MM.1S (cell line): ENCODE data around the gene MED7.

ENCODE experiments used
- DNase-seq: peaks from one replicate; pipeline ENCODE4 v3.0.0-alpha.2; 2015
- H2AFZ ChIP-seq: fragments of 300-600 bp; sonication (generic); 2 replicates; pipeline ENCODE4 v1.6.0; 2016; ENCODE audit warnings: antibody characterized with exemption, low read length
- H3F3A ChIP-seq: fragments of 300-600 bp; sonication (generic); 2 replicates; pipeline ENCODE4 v1.6.1; 2016; ENCODE audit warnings: mild to moderate bottlenecking, antibody characterized with exemption, low read length, moderate library complexity, mixed read lengths; ENCODE audit not compliant: insufficient read depth
- H3K27ac ChIP-seq: fragments of 300-600 bp; sonication (generic); 2 replicates; pipeline ENCODE4 v1.5.1; 2016; ENCODE audit warnings: mild to moderate bottlenecking, low read length
- H3K27me3 ChIP-seq: fragments of 300-600 bp; sonication (generic); replicated peaks from 2 replicates; pipeline ENCODE4 v1.6.0; 2016; ENCODE audit warnings: low read length; ENCODE audit not compliant: insufficient read depth
- H3K36me3 ChIP-seq: fragments of 300-600 bp; sonication (generic); replicated peaks from 2 replicates; pipeline ENCODE4 v1.6.1; 2016; ENCODE audit warnings: mild to moderate bottlenecking, low read length, mixed read lengths; ENCODE audit not compliant: insufficient read depth
- H3K4me1 ChIP-seq: fragments of 300-600 bp; sonication (generic); 2 replicates; pipeline ENCODE4 v1.6.1; 2016; ENCODE audit warnings: low read length, mixed read lengths
- H3K4me2 ChIP-seq: fragments of 300-600 bp; sonication (generic); 2 replicates; pipeline ENCODE4 v1.6.0; 2016; ENCODE audit warnings: low read depth, low read length
- H3K4me3 ChIP-seq: fragments of 300-600 bp; sonication (generic); 2 replicates; pipeline ENCODE4 v1.5.1; 2016; ENCODE audit warnings: low read length, mixed read lengths
- H3K79me2 ChIP-seq: fragments of 300-600 bp; sonication (generic); 2 replicates; pipeline ENCODE4 v1.6.1; 2016; ENCODE audit warnings: mixed run types, low read length, mixed read lengths
- H3K9ac ChIP-seq: fragments of 300-600 bp; sonication (generic); 2 replicates; pipeline ENCODE4 v1.6.1; 2016; ENCODE audit warnings: low read length, mixed read lengths
- H3K9me2 ChIP-seq: fragments of 300-600 bp; sonication (generic); replicated peaks from 2 replicates; pipeline ENCODE4 v1.6.1; 2016; ENCODE audit warnings: mild to moderate bottlenecking, low read length, mixed read lengths; ENCODE audit not compliant: insufficient read depth
- H3K9me3 ChIP-seq: fragments of 300-600 bp; sonication (generic); replicated peaks from 2 replicates; pipeline ENCODE4 v1.6.1; 2016; ENCODE audit warnings: mild to moderate bottlenecking, low read length, mixed read lengths; ENCODE audit not compliant: insufficient read depth
- H4K20me1 ChIP-seq: fragments of 300-600 bp; sonication (generic); 2 replicates; pipeline ENCODE4 v1.6.1; 2016; ENCODE audit warnings: mild to moderate bottlenecking, low read length, moderate library complexity, mixed read lengths; ENCODE audit not compliant: insufficient read depth
- EZH2 ChIP-seq: fragments of 300-600 bp; sonication (generic); optimal IDR thresholded peaks from 2 replicates; pipeline ENCODE3; 2017; ENCODE audit warnings: low read depth, mild to moderate bottlenecking, antibody characterized with exemption, low read length, mixed read lengths
- EZH2phosphoT487 ChIP-seq: fragments of 300-600 bp; sonication (generic); IDR thresholded peaks from 2 replicates; pipeline ENCODE4 v1.6.1; 2018; ENCODE audit warnings: antibody characterized with exemption, low read length
- TF ChIP-seq, protein P1 (sequence below): fragments of 300-600 bp; sonication (generic); IDR thresholded peaks from 2 replicates; pipeline ENCODE4 v1.5.1; 2016; ENCODE audit warnings: antibody characterized with exemption, low read length, mixed read lengths

Gene MED7

DNA sequence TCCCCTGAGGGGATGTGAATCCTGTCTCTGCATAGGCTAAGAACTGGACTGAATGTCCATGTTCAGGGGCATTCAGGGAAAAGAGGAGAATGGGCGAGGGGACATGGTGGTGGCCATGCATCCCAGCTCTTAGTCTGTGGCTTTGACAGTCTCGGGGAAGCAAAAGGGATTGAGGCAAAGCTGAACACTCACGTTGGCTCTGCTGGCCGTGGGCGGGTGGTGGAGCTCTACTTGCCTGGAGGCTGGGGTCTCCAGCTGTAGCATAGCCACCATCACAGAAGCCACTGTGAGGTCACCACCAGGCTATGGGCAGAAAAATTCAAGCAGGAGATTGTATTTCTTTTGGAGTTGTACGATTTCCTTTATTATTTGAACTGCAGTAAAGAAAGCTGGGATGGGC is 19.3 kb upstream of the MED7 start:
- no peak overlapping the region for H2AFZ ChIP-seq
- no peak for DNase-seq
- no peaks in the 10 kb centered on the region for H3K27me3 ChIP-seq
- no peaks in the 10 kb centered on the region for H4K20me1 ChIP-seq
- no peaks in the 10 kb centered on the region for H3K9me2 ChIP-seq
- H3K79me2 ChIP-seq, result no peaks in the 10 kb centered on the region
- H3K9ac ChIP-seq, result no peak overlapping the region
- H3K4me1 ChIP-seq, result peaks cover 10% of the 10 kb centered on the region
- peaks cover 4% of the 10 kb centered on the region for H3F3A ChIP-seq
- H3K27ac ChIP-seq, result no peak overlapping the region
- TF ChIP-seq, protein P1, sequence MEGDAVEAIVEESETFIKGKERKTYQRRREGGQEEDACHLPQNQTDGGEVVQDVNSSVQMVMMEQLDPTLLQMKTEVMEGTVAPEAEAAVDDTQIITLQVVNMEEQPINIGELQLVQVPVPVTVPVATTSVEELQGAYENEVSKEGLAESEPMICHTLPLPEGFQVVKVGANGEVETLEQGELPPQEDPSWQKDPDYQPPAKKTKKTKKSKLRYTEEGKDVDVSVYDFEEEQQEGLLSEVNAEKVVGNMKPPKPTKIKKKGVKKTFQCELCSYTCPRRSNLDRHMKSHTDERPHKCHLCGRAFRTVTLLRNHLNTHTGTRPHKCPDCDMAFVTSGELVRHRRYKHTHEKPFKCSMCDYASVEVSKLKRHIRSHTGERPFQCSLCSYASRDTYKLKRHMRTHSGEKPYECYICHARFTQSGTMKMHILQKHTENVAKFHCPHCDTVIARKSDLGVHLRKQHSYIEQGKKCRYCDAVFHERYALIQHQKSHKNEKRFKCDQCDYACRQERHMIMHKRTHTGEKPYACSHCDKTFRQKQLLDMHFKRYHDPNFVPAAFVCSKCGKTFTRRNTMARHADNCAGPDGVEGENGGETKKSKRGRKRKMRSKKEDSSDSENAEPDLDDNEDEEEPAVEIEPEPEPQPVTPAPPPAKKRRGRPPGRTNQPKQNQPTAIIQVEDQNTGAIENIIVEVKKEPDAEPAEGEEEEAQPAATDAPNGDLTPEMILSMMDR, result no peak
- no peak for TF ChIP-seq EZH2phosphoT487
- no peak for TF ChIP-seq EZH2
- no peak overlapping the region for H3K4me3 ChIP-seq
- H3K36me3 ChIP-seq, result no peaks in the 10 kb centered on the region
- no peaks in the 10 kb centered on the region for H3K9me3 ChIP-seq
- no peak overlapping the region for H3K4me2 ChIP-seq

DNA sequence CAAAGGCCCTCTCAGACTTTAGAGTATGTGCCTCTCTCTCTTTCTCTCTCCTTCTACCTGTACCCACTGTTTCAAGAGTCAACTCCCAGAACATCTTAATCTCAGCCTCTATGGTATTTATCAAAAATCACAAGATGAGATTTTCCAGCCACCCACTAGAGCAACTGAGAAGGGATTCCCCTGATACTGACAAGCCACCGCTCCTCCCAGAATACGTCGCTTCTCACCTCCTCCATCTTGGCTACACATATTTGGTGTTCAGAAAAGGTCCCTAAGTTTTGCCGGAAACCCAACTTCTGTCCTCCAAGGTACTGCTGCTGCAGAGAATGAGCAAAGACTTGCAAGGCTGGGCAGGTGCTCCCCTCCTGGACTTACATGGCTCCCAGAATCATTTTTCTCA is 17.3 kb upstream of the MED7 start:
- H3K27me3 ChIP-seq, result no peaks in the 10 kb centered on the region

DNA sequence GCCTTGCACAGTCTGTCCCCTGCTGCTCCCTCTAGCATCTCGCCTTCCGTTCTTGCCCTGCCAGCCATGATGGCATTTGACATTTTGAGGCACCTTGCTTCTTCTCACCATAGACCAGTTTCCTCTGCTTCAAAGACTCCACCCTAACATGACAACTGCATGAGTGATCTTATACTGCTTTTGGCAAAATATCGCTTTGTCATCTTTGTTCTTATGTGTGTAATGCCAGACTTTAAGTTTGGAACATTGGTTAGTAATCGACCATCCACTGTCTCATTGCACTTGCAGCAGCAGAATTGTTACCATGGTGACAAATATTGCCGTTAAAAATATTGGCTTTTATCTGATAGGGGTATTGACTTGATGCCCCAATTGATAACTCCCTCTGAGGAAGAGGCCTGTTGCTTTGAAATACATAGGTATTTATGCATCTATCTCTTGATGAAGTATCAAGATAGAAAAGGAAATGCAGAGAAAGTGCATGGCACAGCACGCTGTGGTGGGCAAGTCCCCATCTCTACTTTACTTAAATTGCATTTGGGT is 16.6 kb upstream of the MED7 start:
- no peak for DNase-seq
- no peaks in the 10 kb centered on the region for H3F3A ChIP-seq
- H3K27ac ChIP-seq, result no peak overlapping the region
- H3K36me3 ChIP-seq, result no peaks in the 10 kb centered on the region
- no peaks in the 10 kb centered on the region for H4K20me1 ChIP-seq
- no peaks in the 10 kb centered on the region for H3K4me1 ChIP-seq
- no peaks in the 10 kb centered on the region for H3K9me2 ChIP-seq
- no peak overlapping the region for H3K4me3 ChIP-seq
- no peaks in the 10 kb centered on the region for H3K79me2 ChIP-seq
- no peaks in the 10 kb centered on the region for H3K27me3 ChIP-seq
- no peaks in the 10 kb centered on the region for H3K9me3 ChIP-seq
- no peak overlapping the region for H3K4me2 ChIP-seq
- TF ChIP-seq EZH2phosphoT487 (no peak), EZH2 (no peak)
- TF ChIP-seq, protein P1, result no peak
- H3K9ac ChIP-seq, result no peak overlapping the region
- no peak overlapping the region for H2AFZ ChIP-seq

More for the DNA sequence above, 17.3 kb upstream of the MED7 start:
- Histone ChIP-seq H3K4me1 (no peaks in the 10 kb centered on the region), H3K27ac (no peak overlapping the region), H4K20me1 (no peaks in the 10 kb centered on the region), H3F3A (no peaks in the 10 kb centered on the region), H3K79me2 (no peaks in the 10 kb centered on the region), H3K9ac (no peak overlapping the region), H2AFZ (no peak overlapping the region), H3K36me3 (no peaks in the 10 kb centered on the region), H3K9me2 (no peaks in the 10 kb centered on the region), H3K4me2 (no peak overlapping the region), H3K9me3 (no peaks in the 10 kb centered on the region), H3K4me3 (no peak overlapping the region)
- TF ChIP-seq EZH2phosphoT487, result no peak
- no peak for TF ChIP-seq EZH2
- DNase-seq, result no peak

DNA sequence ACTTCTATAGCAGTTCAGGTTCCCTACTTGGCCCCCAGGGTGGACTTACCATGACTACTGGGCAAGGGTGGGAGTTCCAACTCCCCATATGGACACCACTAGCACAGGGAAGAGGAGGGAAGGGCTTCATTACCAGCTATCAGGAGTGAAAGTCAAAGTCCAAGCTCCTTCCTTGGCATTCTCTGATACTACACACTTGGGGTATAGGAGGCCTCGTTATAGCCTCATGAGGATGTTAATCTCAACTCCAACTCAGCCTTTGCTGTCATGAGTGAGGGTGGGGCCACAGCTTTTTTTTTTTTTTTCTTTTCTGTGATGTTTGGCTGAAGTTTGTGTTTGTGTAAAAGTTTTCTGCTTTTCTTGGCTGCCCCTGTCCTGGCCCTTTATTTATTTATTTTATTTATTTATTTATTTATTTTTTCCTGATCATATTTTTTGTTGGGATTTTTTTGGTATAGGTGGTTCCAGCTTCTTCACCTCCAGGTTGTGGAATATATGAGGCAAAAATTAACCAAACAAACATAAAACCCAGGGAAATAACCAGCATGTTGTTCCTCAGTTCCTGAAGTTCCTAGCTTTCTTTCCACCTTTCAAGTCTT is 14.7 kb upstream of the MED7 start:
- Histone ChIP-seq H3K4me3 (no peak overlapping the region), H3K27me3 (no peaks in the 10 kb centered on the region), H3K9me3 (no peaks in the 10 kb centered on the region), H3K79me2 (no peaks in the 10 kb centered on the region), H4K20me1 (no peaks in the 10 kb centered on the region), H3K36me3 (no peaks in the 10 kb centered on the region), H3K4me2 (no peak overlapping the region), H3F3A (no peaks in the 10 kb centered on the region), H2AFZ (no peak overlapping the region), H3K27ac (no peak overlapping the region), H3K9ac (no peak overlapping the region), H3K9me2 (no peaks in the 10 kb centered on the region), H3K4me1 (no peaks in the 10 kb centered on the region)
- DNase-seq, result no peak
- TF ChIP-seq EZH2 (no peak), EZH2phosphoT487 (no peak)
- TF ChIP-seq, protein P1, result no peak
